Activated T-helper 1 cell treated with anti-CD3 and anti-CD28 coated beads, Interleukin-2, amount 50 U/mL, for 16 hours (primary cell): ENCODE measurements around the gene SLC29A2.
"Not testable (repeated sequence)": the region's sequence is repeated elsewhere in the genome, so short reads cannot be mapped to it uniquely, and the experiment has no call there.

Experiments
- DNase-seq, 2 donors: peaks; one replicate each; pipeline ENCODE4 v3.0.0-alpha.2; 2020; ENCODE audit warnings: low read depth in 1 of 2, low spot score in 1 of 2

Gene SLC29A2

DNA sequence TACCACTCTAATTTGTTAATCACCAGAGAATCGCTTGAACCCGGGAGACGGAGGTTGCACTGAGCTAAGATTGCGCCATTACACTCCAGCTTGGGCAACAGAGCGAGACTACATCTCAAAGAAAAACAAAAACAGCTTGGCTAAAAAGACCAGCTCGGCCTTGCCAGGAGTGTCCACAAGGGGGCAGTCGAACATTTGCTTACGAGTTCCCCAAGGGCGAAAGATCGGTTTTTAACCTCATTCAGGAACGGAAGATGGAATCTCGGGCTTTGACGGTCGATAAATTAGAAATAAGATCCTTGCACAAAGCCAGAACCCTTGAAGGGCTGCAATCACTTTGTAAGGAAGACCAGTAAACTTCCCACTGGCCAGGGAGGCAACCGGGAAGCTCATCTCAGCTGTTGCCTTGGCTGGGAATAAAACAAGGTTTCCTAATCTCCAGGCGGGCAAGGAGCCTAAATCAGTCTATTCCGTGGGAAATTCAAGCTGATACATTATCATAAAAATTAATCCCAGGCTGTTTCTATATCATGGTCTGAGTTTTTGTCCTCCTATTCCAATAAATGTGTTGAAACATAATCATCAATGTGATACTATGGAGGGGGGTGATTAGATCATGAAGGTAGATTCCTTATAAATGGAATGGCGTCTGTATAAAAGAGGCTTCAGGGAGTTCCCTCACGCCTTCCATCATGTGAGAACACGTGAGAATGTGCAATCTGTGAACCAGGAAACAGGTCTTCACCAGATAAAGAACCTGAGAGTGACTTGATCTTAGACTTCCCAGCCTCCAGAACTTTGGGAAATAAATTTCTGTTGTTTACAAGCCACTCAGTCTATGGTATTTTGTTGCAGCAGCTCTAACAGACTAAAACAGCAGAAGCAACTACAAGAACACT is 14.9 kb upstream of the SLC29A2 start:
- peak; percentile 65 to 82 for DNase-seq

- DNase-seq, result not testable (repeated sequence)
Measured at GRCh38 chr11:66384316-66384715, 12.8 kb upstream of the SLC29A2 start.

DNA sequence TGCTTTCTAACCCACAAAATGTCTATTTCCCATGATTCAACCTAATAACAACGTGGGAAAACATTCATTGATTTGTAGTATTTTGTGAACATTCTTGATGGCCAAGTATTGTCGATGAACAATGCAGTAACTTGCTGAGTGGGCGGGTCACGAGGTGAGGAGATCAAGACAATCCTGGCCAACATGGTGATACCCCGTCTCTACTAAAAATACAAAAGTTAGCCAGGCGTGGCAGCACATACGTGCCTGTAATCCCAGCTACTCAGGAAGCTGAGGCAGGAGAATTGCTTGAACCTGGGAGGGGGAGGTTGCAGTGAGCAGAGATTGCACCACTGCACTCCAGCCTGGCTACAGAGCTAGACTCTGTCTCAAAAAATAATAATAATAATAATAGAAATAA is 8.7 kb upstream of the SLC29A2 start:
- DNase-seq, result not testable (repeated sequence)

DNA sequence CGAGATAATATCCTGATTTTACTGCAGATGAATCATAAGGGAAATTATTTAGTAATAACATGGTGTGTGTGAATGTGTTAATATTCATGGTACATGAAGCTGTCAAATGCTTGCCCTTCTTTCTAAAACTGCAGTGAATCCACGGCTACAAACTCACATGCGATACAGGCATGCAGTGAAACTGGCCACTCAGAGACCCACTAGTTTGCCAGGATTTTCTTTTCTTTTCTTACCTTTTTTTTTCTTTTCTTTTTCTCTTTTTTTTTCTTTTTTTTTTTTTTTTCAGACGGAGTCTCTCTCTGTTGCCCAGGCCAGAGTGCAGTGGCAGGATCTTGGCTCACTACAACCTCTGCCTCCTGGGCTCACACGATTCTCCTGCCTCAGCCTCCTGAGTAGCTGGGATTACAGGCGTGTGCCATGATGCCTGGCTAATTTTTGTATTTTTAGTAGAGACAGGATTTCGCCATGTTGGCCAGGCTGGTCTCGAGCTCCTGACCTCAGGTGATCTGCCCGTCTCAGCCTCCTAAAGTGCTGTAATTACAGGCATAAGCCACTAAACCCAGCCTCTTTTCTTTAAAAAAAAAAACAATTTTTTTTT is 2.2 kb upstream of the SLC29A2 start:
- not testable (repeated sequence) for DNase-seq

- no peak for DNase-seq
Measured at GRCh38 chr11:66373265-66373664, 1.7 kb upstream of the SLC29A2 start.

GRCh38 chr11:66369073-66369894 is 2.3 kb downstream of the SLC29A2 start:
- no peak for DNase-seq

DNA sequence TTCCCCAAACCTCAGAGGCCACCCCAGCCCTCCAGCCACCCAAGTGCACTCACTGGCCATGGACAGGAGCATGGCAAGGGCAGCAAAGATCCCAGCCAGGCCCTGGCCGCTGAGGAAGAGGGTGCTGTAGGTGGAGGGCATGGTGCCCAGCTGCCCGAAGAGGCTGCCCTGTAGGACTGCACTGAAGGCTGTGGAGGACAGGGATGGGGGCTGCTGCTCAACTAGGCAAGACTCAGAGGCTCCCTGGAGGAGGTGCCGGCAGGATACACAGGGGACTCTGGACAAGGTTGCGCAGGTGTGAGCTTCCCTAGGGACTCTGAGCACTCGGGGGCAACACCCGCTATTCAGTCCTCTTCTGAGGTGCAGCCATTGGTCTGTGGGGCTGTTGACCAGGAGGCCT is 3.1 kb downstream of the SLC29A2 start:
- no peak for DNase-seq

DNA sequence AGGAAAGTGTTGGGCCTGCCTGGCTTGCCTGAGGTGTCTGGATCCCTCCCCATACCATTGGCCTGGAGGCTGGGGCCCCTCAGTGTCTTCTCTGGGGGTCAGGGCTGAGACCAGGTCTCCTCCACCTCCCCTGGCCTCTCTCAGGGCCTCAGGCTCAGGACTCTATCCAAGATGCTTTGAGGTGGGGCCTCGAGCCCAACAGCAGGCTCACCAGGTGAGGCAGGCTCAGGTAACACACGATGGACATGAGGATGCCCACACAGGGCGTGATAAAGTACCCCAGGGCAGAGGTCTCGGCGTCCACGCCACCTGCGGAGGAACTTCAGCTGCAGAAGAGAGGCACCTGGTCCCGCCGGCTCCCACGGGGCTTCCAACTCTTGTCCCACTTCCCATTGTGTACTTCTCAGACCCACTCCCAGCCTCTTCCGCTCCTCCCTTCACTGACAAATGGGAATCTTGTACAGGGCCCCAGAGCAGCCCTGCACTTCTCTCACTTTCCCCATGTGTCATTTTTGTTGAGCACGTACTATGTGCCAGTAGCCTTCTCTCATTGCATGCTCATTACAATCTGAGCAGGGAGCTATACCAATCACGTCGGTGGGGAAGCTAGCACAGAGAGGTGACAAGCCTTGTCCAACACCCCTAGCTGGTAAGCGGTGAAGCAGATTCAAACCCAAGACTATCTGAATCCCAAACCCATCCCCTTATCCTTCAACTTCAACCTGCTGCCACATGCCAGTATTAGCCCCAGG is 3.8 kb downstream of the SLC29A2 start:
- no peak for DNase-seq

DNA sequence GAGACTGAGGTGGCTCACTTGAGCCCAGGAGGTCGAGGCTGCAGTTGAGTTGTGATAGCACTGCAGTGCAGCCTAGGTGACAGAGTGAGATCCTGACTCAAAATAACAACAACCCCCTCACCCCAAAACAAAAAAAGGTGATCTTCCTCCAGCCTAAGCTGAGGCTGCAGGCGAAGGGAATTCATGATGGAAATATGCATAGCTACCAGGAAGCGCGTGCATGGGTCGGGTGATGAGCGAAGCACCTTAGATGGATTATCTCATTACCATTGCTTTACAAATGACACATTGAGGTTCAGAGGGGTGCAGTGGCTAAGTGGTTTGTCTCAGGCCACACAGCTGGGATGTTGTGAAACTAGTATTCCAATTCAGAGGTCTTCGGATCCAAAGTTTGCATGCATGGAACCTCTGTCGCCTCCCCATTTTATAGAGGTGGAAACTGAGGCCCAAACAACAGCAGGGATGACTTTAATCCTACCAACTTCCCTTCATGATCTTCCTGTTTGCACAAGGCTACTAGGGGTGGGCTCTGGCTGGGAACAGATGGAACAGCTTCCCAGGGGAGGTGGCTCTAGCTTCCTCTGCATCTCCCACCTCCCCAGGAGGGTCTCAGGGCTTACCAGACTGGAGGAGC is 4.6 kb downstream of the SLC29A2 start:
- no peak for DNase-seq

DNA sequence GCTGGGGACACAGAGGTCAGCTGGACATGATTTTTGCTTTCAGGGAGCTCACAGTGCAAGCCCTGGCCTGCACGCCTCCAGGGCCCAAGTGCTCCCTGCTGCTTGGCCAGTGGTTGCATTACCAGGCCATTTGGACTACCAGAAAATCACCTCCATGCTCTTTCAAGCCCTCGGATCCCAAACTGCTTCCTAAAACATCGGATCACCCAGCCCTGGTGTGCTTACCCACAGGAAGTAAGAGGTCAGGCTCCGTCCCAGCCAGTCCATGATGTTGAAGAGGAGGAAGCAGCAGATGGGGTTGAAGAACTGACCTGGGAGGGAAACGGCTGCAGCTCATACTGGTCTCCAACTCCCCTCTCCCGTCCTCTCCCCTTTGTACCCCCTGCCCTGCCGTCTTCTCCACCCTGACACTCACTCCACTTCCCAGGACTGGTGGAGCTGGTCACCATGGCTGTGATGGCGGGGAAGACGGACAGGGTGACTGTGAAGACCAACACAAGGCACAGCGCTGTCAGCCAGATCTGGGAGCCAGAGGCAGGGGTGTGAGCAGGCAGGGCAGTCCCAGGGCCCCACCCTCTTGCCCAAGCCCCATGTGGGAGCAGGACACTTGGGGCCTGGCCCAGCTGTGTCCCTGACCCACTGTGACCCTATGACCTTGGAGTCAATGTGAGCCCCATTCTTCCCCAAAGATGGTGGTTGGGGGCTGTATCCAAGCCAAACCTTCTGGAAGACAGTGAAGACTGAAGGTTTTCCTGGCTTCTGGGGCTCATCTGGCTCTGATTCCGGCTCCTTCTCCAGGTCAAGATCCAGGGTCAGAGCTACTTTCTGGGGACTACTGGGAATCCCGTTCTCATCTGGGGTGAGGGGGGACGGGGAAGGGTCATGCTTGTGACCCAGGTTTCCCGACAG is 5.6 kb downstream of the SLC29A2 start:
- DNase-seq, result no peak

DNA sequence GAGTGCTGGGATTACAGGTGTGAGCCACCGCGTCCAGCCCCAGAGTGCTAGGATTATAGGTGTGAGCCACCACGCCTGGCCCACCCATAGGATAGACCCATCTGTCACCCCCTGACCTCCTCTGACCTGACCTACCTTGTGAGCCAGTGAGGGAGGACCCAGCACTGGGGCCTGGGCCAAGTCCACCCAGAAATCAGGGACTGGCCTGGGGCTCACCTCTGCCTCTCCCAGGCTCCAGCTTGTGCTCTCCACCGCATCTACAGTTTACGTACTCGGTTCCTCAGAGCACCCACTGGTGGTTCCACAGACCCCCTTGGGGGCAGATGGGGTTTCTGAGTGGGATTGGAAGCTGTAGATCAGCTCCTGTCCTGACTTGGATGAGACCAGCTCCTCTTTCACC is 6.4 kb downstream of the SLC29A2 start:
- no peak for DNase-seq

DNA sequence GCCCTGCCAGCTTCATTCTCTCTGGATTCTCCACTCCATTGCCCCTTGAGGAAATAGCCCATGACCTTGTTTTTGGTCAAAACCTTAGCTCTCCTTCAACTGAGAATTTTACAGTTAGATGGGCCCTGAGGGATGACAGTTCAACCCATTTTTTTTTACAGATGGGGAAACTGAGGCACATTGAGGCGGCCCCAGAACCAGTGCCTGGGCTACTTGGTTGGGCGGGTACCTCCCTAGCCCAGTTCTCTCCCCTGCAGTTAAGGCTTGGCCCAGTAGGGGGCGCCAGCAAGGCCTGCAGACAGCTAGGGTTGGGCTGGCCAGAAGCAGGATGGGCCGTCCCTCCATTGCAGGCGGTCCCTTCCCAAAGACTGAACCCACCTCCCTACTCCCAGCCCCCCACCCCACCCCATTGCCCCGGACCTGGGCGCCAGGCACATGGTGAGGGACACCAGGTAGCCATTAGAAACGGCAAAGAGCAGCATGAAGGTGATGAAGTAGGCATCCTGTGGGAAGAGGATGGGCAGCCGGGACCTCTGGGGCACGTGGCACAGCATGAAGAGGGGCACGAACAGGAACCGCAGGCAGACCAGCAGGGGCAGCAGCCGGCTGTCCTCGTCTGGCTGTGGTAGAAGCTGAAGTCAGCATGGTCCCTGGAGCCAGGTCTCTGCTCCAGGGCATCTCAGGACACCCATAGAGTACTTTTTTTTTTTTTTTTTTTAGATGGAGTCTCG is 7.6 kb downstream of the SLC29A2 start:
- peak; percentile 51 to 61 for DNase-seq

GRCh38 chr11:66363187-66363601 is 8.4 kb downstream of the SLC29A2 start:
- DNase-seq, result no peak

DNA sequence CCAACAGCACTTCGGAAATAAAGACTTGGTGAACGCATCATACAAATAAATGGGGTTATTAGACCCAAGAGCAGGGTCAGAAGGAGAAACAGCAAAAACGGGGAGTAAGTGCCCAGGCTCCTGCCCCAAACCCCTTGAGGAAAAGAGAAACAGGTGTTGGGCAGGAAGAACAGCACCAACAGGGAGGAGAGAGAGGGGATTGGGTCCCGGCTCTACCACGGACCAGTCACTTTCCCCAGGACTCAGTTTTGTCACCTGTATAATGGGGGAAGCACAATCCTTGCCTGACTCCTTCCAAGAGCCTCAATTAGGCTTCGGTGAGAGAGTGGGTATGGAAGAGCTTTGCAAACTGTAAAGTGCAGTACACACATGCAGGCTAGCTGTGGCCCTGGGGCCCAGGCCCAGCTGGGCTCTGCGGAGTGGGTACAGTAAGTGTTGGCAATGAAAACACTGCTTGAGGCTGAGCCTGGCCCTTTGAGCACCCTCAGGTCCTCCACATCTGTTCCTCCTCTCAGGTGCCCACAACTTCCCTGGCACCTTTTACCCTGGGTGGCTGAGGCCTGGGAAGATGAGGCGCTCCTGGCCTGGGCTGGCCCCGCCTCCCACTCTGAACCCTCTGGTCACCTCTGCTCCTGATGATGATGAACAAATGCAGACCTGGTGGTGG is 8.9 kb downstream of the SLC29A2 start:
- DNase-seq, result no peak

DNA sequence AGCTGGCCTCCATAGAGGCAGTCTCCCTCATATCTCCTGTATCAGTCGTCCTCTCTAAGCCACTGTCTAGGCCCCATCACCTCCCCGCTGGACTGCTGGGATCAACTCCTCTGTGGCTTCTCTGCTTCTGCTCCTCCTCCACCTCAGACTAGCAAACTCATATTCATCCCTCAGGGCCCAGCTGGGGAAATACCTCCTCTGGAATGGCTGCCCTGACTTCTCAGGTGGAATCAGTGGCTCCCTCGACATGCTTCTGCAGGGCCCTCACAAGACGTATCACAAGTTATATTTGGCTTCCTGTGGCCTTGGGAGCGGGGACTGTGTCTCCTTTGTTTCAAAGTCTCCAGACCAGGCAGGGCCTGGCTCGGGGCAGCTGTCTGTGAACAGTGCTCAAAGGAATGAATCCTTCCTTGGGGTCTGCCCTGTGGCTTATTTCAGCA is 10.0 kb downstream of the SLC29A2 start:
- no peak for DNase-seq

GRCh38 chr11:66360406-66361073 is 11.0 kb downstream of the SLC29A2 start:
- no peak for DNase-seq

GRCh38 chr11:66359662-66360087 is 11.9 kb downstream of the SLC29A2 start:
- no peak for DNase-seq
